IMR-90 (cell line): Measurements from ENCODE around the gene VPS8. TPM values are rescaled to one million over a fixed set of nuclear protein-coding genes. Genes with fewer than 3 reads are reported as not detected.

Experiments used
- ATAC-seq: fragments of 200-7000 bp; cut with Tn5 transposase; 2 replicates; pipeline ENCODE4 v1.9.1; 2020; ENCODE audit warnings: low read depth, mild to moderate bottlenecking, moderate library complexity
- BruUV-seq: library from RNA; stranded (reverse); fragments of 400-500 nt; replicated peaks from 2 replicates; lab custom pipeline; 2021; lab: Mats Ljungman, UMichigan
- CTCF ChIA-PET: fragments of 300-600 bp; formaldehyde crosslinking; extraction: SDS; loops from one replicate; lab custom pipeline; 2021; ENCODE audit warnings: antibody characterized with exemption; lab: Yijun Ruan, JAX
- POLR2A ChIA-PET: fragments of 300-600 bp; sonication (Branson Sonifier 250); formaldehyde crosslinking; loops from one replicate; lab custom pipeline; 2022; ENCODE audit warnings: antibody characterized with exemption; ENCODE audit not compliant: unreplicated experiment; lab: Charles Lee
- DNase-seq: peaks from one replicate; pipeline ENCODE4 v3.0.0; 2013
- H2AFZ ChIP-seq: replicated peaks from 2 replicates; pipeline ENCODE3; 2013; ENCODE audit warnings: low read length, mild to moderate bottlenecking; ENCODE audit not compliant: poor library complexity
- H2AK5ac ChIP-seq: 2 replicates; pipeline ENCODE4 v1.6.1; 2013; ENCODE audit warnings: low read depth, low read length, inconsistent platforms
- H2AK9ac ChIP-seq: replicated peaks from 2 replicates; pipeline ENCODE3; 2013; ENCODE audit warnings: mild to moderate bottlenecking, low read depth, low read length, moderate library complexity; ENCODE audit not compliant: poor library complexity
- H2BK120ac ChIP-seq: 2 replicates; pipeline ENCODE4 v1.6.1; 2013; ENCODE audit warnings: low read depth, low read length, inconsistent platforms
- H2BK15ac ChIP-seq: 3 replicates; pipeline ENCODE4 v1.6.1; 2013; ENCODE audit warnings: low read depth, low read length, inconsistent platforms
- H2BK20ac ChIP-seq: 2 replicates; pipeline ENCODE4 v1.6.1; 2013; ENCODE audit warnings: low read depth, mild to moderate bottlenecking, inconsistent platforms, low read length, moderate library complexity
- H2BK5ac ChIP-seq: 2 replicates; pipeline ENCODE4 v1.6.1; 2013; ENCODE audit warnings: mild to moderate bottlenecking, low read depth, low read length, inconsistent platforms; ENCODE audit not compliant: poor library complexity, severe bottlenecking
- H3K14ac ChIP-seq: replicated peaks from 2 replicates; pipeline ENCODE4 v1.6.1; 2013; ENCODE audit warnings: low read depth, low read length, inconsistent platforms
- H3K18ac ChIP-seq: 2 replicates; pipeline ENCODE4 v1.6.1; 2013; ENCODE audit warnings: low read depth, low read length, control low read depth
- H3K23ac ChIP-seq: 2 replicates; pipeline ENCODE4 v1.6.1; 2013; ENCODE audit warnings: low read depth, low read length, inconsistent platforms
- H3K27ac ChIP-seq: 2 replicates; pipeline ENCODE4 v1.5.1; 2013; ENCODE audit warnings: mild to moderate bottlenecking, control low read depth, low read length; ENCODE audit not compliant: insufficient read depth
- H3K27me3 ChIP-seq: 2 replicates; pipeline ENCODE4 v1.6.1; 2013; ENCODE audit warnings: low read length; ENCODE audit not compliant: control insufficient read depth, insufficient read depth
- H3K36me3 ChIP-seq: 2 replicates; pipeline ENCODE4 v1.6.1; 2013; ENCODE audit warnings: low read length, mixed read lengths; ENCODE audit not compliant: control insufficient read depth, insufficient read depth
- H3K4ac ChIP-seq: 2 replicates; pipeline ENCODE4 v1.6.1; 2013; ENCODE audit warnings: low read depth, low read length, inconsistent platforms
- H3K4me1 ChIP-seq: 2 replicates; pipeline ENCODE4 v1.6.1; 2013; ENCODE audit warnings: low read length, mixed read lengths; ENCODE audit not compliant: control insufficient read depth, insufficient read depth
- H3K4me2 ChIP-seq: 2 replicates; pipeline ENCODE4 v1.6.1; 2013; ENCODE audit warnings: low read depth, mild to moderate bottlenecking, control low read depth, low read length, moderate library complexity
- H3K4me3 ChIP-seq: 2 replicates; pipeline ENCODE4 v1.5.1; 2013; ENCODE audit warnings: low read depth, mild to moderate bottlenecking, control low read depth, low read length, moderate library complexity; ENCODE audit not compliant: insufficient read depth
- H3K56ac ChIP-seq: 2 replicates; pipeline ENCODE4 v1.6.1; 2013; ENCODE audit warnings: low read length, inconsistent platforms; ENCODE audit not compliant: insufficient read depth; ENCODE audit errors: extremely low read depth
- H3K79me1 ChIP-seq, 2 experiments: 2 replicates each; pipeline ENCODE4 v1.6.1; 2013; ENCODE audit warnings: low read length in 2 of 2, inconsistent platforms in 1 of 2, low read depth in 1 of 2
- H3K9ac ChIP-seq: 2 replicates; pipeline ENCODE4 v1.6.1; 2013; ENCODE audit warnings: low read depth, low read length, control low read depth
- H3K9me1 ChIP-seq: 2 replicates; pipeline ENCODE4 v1.6.1; 2013; ENCODE audit warnings: low read length, inconsistent platforms; ENCODE audit not compliant: insufficient read depth
- H3K9me3 ChIP-seq: 2 replicates; pipeline ENCODE4 v1.6.1; 2013; ENCODE audit warnings: low read length; ENCODE audit not compliant: control insufficient read depth, insufficient read depth
- H4K20me1 ChIP-seq: 2 replicates; pipeline ENCODE4 v1.6.1; 2013; ENCODE audit warnings: low read length, inconsistent platforms; ENCODE audit not compliant: insufficient read depth
- H4K5ac ChIP-seq: 2 replicates; pipeline ENCODE4 v1.6.1; 2013; ENCODE audit warnings: mild to moderate bottlenecking, low read depth, low read length, control low read depth
- H4K8ac ChIP-seq, 2 experiments: 2 replicates each; pipeline ENCODE4 v1.6.1; 2013; ENCODE audit warnings: low read depth in 2 of 2, low read length in 2 of 2, control low read depth in 1 of 2, inconsistent platforms in 1 of 2
- H4K91ac ChIP-seq: 2 replicates; pipeline ENCODE4 v1.6.1; 2013; ENCODE audit warnings: low read depth, low read length, inconsistent platforms; ENCODE audit not compliant: insufficient read depth
- CEBPB ChIP-seq: IDR thresholded peaks from 2 replicates; pipeline ENCODE4 v1.6.1; 2012; ENCODE audit warnings: low read depth, low read length, improper control_type of control experiment
- CHD1 ChIP-seq: IDR thresholded peaks from 2 replicates; pipeline ENCODE4 v1.6.1; 2012; ENCODE audit warnings: low read depth, low read length, improper control_type of control experiment
- MAZ ChIP-seq: IDR thresholded peaks from 2 replicates; pipeline ENCODE4 v1.6.1; 2012; ENCODE audit warnings: low read depth, mild to moderate bottlenecking, low read length, improper control_type of control experiment, moderate library complexity, borderline replicate concordance
- MXI1 ChIP-seq: IDR thresholded peaks from 2 replicates; pipeline ENCODE4 v1.6.1; 2012; ENCODE audit warnings: low read depth, mild to moderate bottlenecking, low read length, moderate library complexity, borderline replicate concordance
- NFE2L2 ChIP-seq: fragments of 150-350 bp; IDR thresholded peaks from 2 replicates; pipeline ENCODE4 v1.6.1; 2016; ENCODE audit warnings: low read depth, mild to moderate bottlenecking, low read length
- RCOR1 ChIP-seq: IDR thresholded peaks from 2 replicates; pipeline ENCODE4 v1.6.1; 2012; ENCODE audit warnings: mild to moderate bottlenecking, low read length, improper control_type of control experiment; ENCODE audit not compliant: insufficient replicate concordance
- SMC3 ChIP-seq: fragments of 150-350 bp; IDR thresholded peaks from 2 replicates; pipeline ENCODE4 v1.6.1; 2016; ENCODE audit warnings: low read depth, mild to moderate bottlenecking, antibody characterized with exemption, low read length, moderate library complexity
- WGBS, 2 experiments: methylation state at CpG; one replicate each; pipeline versions ENCODE4 v1.1.5 to v1.1.7; 2013; ENCODE audit warnings: missing lambda C conversion rate in 2 of 2; ENCODE audit not compliant: insufficient read length in 1 of 2; ENCODE audit errors: extremely low coverage in 2 of 2; 5-methylcytosine and 5-hydroxymethylcytosine counted together
- dilution Hi-C: fragments of 300-500 bp; cut with HindIII; formaldehyde crosslinking; loops from one replicate; pipeline ENCODE4 v1.14.3; 2018; ENCODE audit warnings: low sequenced_read_pairs; ENCODE audit not compliant: unreplicated experiment
- in situ Hi-C: fragments of 300-500 bp; cut with MboI; formaldehyde crosslinking; loops from 3 replicates; pipeline ENCODE4 v1.14.3; 2019; ENCODE audit warnings: low sequenced_read_pairs, inconsistent platforms, mixed read lengths
- intact Hi-C: fragments of 100-400 bp; cut with micrococcal nuclease; formaldehyde crosslinking; loops from 2 replicates; pipeline ENCODE4 v1.10.0; 2022
- polyA plus RNA-seq, 3 experiments: library from polyadenylated mRNA; depleted of rRNA; stranded (reverse); fragments of >200 nt; gene quantifications; 2 replicates each; pipeline ENCODE4 v1.2.3, GENCODE V29; 2012; ENCODE audit warnings: low replicate concordance in 1 of 3
- total RNA-seq: library from RNA; depleted of rRNA; stranded (reverse); fragments of >200 nt; gene quantifications from 2 replicates; pipeline ENCODE4 v1.2.3, GENCODE V29; 2012

Gene VPS8
- total and polyA plus RNA-seq, 2 of the 4 experiments (the other 2 are of a cell fraction): 14.0 to 56.1 TPM

- Histone ChIP-seq H3K4me2 (no peak overlapping the region), H3K4me1 (no peaks in the 10 kb centered on the region), H3K9me1 (peaks cover 3% of the 10 kb centered on the region), H2BK15ac (no peak overlapping the region), H2AFZ (no peak overlapping the region), H3K27ac (no peak overlapping the region), H4K20me1 (no peaks in the 10 kb centered on the region), H3K36me3 (peaks cover 4% of the 10 kb centered on the region), H2BK120ac (no peak overlapping the region), H3K4ac (no peak overlapping the region), H3K9me3 (no peaks in the 10 kb centered on the region), H3K4me3 (no peak overlapping the region), H3K14ac (no peak overlapping the region), H2AK5ac (no peak overlapping the region), H3K79me1 (no peaks in the 10 kb centered on the region), H3K9ac (no peak overlapping the region), H4K5ac (no peak overlapping the region), H4K91ac (no peak overlapping the region), H3K56ac (no peak overlapping the region), H3K18ac (no peak overlapping the region), H2BK20ac (no peak overlapping the region), H3K27me3 (no peaks in the 10 kb centered on the region), H2BK5ac (no peak overlapping the region), H3K23ac (no peak overlapping the region), H2AK9ac (no peak overlapping the region), H4K8ac (no peak overlapping the region)
- CTCF ChIA-PET: interaction anchor here (0.6 kb wide), 2 partner anchors 43 to 69 kb away, joined by 3 to 4 read pairs; no protein-coding TSS in a partner anchor
- in situ Hi-C loops (no loop called here), dilution Hi-C loops (no loop called here), intact Hi-C loops (no loop called here)
- POLR2A ChIA-PET: no interaction called here
- no CpG with 5 or more reads among the region's 3 CpGs for WGBS, 2 experiments
- TF ChIP-seq MXI1 (no peak), CEBPB (no peak), MAZ (no peak), RCOR1 (no peak), NFE2L2 (no peak), SMC3 (no peak), CHD1 (no peak)
- no peak for DNase-seq
- no TSS peak for BruUV-seq
- ATAC-seq: no peak
Observed at GRCh38 chr3:185030951-185031350, 219.0 kb downstream of the VPS8 start.
